AG10803 (cell line): ENCODE measurements around the gene ARMC8.

ENCODE experiments used
- DNase-seq: peaks from one replicate; pipeline ENCODE4 v3.0.0; 2010; ENCODE audit warnings: low read depth
- H3K4me3 ChIP-seq: 2 replicates; pipeline ENCODE4 v1.5.1; 2011; ENCODE audit warnings: mild to moderate bottlenecking, low read length, control low read depth
- CTCF ChIP-seq: conservative IDR thresholded peaks from 2 replicates; pipeline ENCODE4 v1.5.1; 2011; ENCODE audit warnings: mild to moderate bottlenecking, low read length, control low read depth, inconsistent platforms

Gene ARMC8

DNA sequence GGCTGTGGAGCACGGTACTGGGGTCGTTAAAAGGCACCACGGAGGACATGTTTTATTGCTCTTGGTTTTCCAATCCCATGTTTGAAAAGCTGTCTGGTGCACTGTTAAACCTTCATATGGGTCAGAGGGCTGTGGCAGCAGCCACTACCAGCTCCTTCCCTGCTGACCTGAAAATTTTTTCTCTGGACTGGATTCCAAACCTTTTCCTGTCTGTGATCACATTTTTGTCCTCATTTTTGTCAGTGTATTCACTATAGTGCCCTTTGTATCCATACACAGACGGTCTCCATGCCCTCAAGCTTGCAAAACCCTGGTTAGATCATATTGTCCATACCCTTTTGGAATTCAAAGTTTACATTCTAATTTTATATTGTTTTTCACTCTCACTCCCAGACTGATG, 72.0 kb downstream of the ARMC8 start:
- no peak for TF ChIP-seq CTCF
- DNase-seq = no peak
- H3K4me3 ChIP-seq = no peak overlapping the region

GRCh38 chr3:138260611-138261010, 73.5 kb downstream of the ARMC8 start:
- TF ChIP-seq CTCF = no peak
- H3K4me3 ChIP-seq = no peak overlapping the region
- no peak for DNase-seq

GRCh38 chr3:138263104-138263503, 76.0 kb downstream of the ARMC8 start:
- H3K4me3 ChIP-seq = no peak overlapping the region
- DNase-seq = no peak
- TF ChIP-seq CTCF = no peak

DNA sequence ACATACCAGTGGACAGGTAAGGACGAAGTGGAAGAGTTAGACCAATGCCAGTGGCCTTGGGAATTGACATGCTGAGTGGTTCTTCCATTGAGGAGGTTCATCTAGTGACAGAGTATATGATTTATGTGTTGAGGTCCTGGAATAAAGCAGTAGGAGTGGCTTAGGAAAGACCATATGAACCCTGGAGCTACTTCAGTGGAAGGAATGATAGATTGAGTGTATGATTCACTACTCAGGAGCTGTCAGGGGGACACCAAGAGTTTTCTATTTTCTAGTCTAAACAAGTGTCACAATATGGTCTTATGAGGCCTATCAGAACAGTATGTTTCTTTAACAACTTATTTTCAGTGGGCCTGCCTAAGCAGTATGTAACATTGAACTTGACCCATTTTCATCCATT, 78.6 kb downstream of the ARMC8 start:
- no peak for TF ChIP-seq CTCF
- no peak overlapping the region for H3K4me3 ChIP-seq
- no peak for DNase-seq

DNA sequence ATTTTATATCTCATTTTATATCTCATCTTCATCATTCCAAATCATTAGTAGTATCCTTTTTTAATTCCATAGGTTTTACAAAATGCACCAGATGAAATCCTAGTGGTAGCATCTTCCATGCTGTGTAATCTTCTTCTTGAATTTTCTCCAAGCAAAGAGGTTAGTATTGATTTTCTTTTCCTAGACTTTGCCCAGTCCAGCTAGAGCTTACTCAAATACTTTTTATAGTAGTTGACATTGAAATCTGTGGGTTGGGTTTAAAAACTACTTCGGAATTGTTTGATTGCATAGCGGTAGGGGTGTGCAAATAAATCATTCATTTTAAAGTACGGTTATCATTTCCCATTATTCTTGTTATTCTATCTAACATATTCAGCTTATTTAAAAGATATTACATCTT, 80.0 kb downstream of the ARMC8 start:
- no peak for DNase-seq
- H3K4me3 ChIP-seq = no peak overlapping the region
- TF ChIP-seq CTCF = no peak

DNA sequence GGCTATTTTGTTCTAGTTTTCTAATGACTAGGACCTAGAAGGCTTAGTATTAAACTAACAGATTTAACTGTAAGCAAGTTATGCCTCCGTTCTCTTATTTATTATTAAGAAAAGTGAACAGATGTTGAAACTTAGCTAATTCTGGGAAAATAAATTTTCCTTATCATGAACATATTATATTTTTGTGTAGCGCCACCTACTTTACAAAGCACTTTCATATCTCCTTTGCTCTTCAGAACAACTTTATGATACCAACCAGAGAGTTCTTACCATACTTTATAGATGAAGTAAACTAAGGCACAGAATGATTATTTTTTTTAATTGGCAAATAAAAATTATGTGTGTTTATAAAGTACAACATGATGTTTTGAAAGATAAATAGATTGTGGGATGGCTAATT, 83.1 kb downstream of the ARMC8 start:
- TF ChIP-seq CTCF = no peak
- no peak overlapping the region for H3K4me3 ChIP-seq

DNA sequence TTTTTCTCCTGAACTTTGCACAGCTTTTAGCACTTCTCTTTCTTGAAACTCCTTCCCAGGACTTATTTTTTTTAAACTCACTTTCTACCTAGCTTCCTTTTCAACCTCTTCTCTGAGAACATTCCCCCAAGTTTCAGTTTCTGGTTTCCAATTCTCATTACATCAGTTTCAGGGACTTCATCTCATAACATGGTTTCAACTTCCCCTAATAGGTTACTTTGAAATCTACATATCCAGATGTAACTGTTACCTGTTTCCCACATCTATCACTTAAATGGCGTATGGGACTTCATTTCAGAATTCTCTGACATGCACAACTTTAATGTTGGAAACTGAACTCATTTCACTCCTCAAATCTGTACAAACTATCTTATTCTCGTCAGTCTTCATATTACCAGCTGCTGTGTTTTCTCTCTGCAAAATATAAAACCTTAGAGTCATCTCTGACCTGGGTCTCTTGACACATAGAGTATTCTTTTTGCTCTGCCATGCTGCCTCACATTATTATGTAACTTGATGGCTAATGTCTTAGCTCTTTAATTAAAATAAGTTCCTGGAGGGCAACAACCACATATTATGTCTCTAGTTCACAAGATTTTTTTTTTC, 84.2 kb downstream of the ARMC8 start:
- DNase-seq = no peak
- no peak for TF ChIP-seq CTCF
- no peak overlapping the region for H3K4me3 ChIP-seq

More for the DNA sequence above, 83.1 kb downstream of the ARMC8 start:
- DNase-seq = no peak
